Measurements from ENCODE around the gene EQTN. TPM values are rescaled to one million over a fixed set of nuclear protein-coding genes. Genes with fewer than 3 reads are reported as not detected.

The EQTN gene
- total and polyA plus RNA-seq, 4 donors: 0.08 to 0.14 TPM; not detected in 2

DNA sequence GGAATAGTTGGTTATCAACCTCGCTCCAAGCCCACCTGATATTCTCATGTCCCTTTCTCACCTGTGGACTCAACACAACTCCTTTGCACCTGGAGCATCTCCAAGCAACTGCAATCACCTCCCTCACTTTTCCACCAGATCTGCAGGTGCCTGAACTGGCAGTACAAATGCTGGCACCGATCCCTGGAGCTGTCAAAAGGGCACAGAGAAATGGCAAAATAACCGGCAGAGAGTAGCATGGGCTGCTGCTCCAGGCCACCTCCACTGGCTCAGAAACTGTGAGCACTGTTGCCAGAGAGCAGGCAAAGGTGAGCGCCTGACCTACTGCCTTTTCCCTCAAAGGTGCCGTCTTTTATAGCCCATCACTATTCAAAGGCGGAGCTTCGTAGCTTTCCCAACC, 14.7 kb downstream of the EQTN start (continued):
- TF ChIP-seq, protein P1, sequence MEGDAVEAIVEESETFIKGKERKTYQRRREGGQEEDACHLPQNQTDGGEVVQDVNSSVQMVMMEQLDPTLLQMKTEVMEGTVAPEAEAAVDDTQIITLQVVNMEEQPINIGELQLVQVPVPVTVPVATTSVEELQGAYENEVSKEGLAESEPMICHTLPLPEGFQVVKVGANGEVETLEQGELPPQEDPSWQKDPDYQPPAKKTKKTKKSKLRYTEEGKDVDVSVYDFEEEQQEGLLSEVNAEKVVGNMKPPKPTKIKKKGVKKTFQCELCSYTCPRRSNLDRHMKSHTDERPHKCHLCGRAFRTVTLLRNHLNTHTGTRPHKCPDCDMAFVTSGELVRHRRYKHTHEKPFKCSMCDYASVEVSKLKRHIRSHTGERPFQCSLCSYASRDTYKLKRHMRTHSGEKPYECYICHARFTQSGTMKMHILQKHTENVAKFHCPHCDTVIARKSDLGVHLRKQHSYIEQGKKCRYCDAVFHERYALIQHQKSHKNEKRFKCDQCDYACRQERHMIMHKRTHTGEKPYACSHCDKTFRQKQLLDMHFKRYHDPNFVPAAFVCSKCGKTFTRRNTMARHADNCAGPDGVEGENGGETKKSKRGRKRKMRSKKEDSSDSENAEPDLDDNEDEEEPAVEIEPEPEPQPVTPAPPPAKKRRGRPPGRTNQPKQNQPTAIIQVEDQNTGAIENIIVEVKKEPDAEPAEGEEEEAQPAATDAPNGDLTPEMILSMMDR (IDR thresholded peaks at IDR 0.05; ENCODE audit: low read depth, low read length, missing input control): no peak

DNA sequence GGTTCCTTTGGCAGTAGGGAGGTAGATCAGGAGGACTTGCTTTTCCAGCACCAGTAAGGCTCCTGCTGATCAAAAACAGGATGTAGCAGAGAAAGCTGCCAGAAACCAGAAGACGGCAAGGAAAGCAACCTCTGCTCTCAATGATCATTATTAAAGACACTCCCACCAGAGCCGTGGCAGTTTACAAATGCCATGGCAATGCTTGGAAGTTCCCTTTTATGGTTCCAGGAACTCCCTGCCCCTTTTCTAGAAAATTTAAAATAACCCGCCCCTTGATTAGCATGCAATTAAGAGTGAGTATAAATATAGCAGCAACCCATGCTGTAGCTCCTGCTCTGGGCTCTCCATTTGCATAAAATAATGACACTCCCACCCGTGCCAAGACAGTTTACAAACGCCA, 16.1 kb downstream of the EQTN start:
- Histone ChIP-seq H3K27me3 (ENCODE audit: control insufficient read depth in 4 of 4, insufficient read depth in 4 of 4, low read length in 3 of 4) (no peaks in the 10 kb centered on the region), H3K27ac (ENCODE audit: low read depth in 1 of 2, low read length in 2 of 2) (no peak overlapping the region), H3K36me3 (ENCODE audit: control insufficient read depth in 4 of 4, insufficient read depth in 3 of 4, low read depth in 1 of 4, low read length in 3 of 4) (no peaks in the 10 kb centered on the region), H3K9ac (ENCODE audit: low read depth in 1 of 2, low read length in 2 of 2) (no peak overlapping the region), H3K4me1 (ENCODE audit: control insufficient read depth in 4 of 4, insufficient read depth in 4 of 4, low read length in 3 of 4) (no peaks in the 10 kb centered on the region), H3K4me3 (ENCODE audit: low read depth in 1 of 3, low read length in 3 of 3) (no peak overlapping the region), H3K9me3 (ENCODE audit: control insufficient read depth in 4 of 4, low read length in 3 of 4) (no peaks in the 10 kb centered on the region)
- WGBS: 32% methylated on average over 5 of the region's 5 CpGs
- TF ChIP-seq JUND (IDR thresholded peaks at IDR 0.05) (no peak), HNF4A (conservative IDR thresholded peaks at IDR 0.05) (no peak), RXRA (IDR thresholded peaks at IDR 0.05) (no peak), NR2F2 (IDR thresholded peaks at IDR 0.05) (no peak), FOXA1 (IDR thresholded peaks at IDR 0.05) (no peak), RAD21 (IDR thresholded peaks at IDR 0.05) (no peak), TAF1 (conservative IDR thresholded peaks at IDR 0.05) (no peak), GABPA (IDR thresholded peaks at IDR 0.05 in 1 of 2, conservative IDR thresholded peaks at IDR 0.05 in 1 of 2) (no peak), YY1 (IDR thresholded peaks at IDR 0.05) (no peak), SP1 (IDR thresholded peaks at IDR 0.05) (no peak)
- TF ChIP-seq, protein P1 (IDR thresholded peaks at IDR 0.05; ENCODE audit: low read depth, low read length, missing input control): no peak
- TF ChIP-seq, protein P2, sequence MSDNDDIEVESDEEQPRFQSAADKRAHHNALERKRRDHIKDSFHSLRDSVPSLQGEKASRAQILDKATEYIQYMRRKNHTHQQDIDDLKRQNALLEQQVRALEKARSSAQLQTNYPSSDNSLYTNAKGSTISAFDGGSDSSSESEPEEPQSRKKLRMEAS (IDR thresholded peaks at IDR 0.05): no peak
- TF ChIP-seq, protein P3, sequence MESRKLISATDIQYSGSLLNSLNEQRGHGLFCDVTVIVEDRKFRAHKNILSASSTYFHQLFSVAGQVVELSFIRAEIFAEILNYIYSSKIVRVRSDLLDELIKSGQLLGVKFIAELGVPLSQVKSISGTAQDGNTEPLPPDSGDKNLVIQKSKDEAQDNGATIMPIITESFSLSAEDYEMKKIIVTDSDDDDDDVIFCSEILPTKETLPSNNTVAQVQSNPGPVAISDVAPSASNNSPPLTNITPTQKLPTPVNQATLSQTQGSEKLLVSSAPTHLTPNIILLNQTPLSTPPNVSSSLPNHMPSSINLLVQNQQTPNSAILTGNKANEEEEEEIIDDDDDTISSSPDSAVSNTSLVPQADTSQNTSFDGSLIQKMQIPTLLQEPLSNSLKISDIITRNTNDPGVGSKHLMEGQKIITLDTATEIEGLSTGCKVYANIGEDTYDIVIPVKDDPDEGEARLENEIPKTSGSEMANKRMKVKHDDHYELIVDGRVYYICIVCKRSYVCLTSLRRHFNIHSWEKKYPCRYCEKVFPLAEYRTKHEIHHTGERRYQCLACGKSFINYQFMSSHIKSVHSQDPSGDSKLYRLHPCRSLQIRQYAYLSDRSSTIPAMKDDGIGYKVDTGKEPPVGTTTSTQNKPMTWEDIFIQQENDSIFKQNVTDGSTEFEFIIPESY (IDR thresholded peaks at IDR 0.05): no peak
- no peak for DNase-seq (ENCODE audit: low spot score)

DNA sequence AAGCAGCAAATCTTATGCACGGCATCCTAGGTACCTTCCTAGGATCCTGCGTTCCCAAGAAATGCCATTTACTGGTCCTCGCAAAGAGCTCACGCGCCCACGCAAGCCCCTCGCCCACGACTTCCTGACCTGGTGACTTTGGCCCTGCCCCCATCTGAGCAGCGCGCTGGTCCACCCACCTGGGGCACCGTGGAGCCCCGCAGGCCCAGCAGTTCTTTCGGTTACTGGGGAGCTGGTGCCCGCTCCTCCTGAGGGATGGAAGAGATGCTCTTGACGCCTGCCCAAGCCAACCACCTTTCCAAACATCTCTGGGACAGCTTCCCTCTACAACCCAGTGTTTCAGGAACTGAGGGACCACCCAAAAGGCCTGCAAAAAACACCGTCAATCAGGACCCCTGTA, 16.7 kb downstream of the EQTN start:
- Histone ChIP-seq H3K27ac (ENCODE audit: low read depth in 1 of 2, low read length in 2 of 2) (no peak overlapping the region), H3K9ac (ENCODE audit: low read depth in 1 of 2, low read length in 2 of 2) (no peak overlapping the region), H3K36me3 (ENCODE audit: control insufficient read depth in 4 of 4, insufficient read depth in 3 of 4, low read depth in 1 of 4, low read length in 3 of 4) (no peaks in the 10 kb centered on the region), H3K4me3 (ENCODE audit: low read depth in 1 of 3, low read length in 3 of 3) (no peak overlapping the region), H3K9me3 (ENCODE audit: control insufficient read depth in 4 of 4, low read length in 3 of 4) (no peaks in the 10 kb centered on the region), H3K27me3 (ENCODE audit: control insufficient read depth in 4 of 4, insufficient read depth in 4 of 4, low read length in 3 of 4) (no peaks in the 10 kb centered on the region), H3K4me1 (ENCODE audit: control insufficient read depth in 4 of 4, insufficient read depth in 4 of 4, low read length in 3 of 4) (no peaks in the 10 kb centered on the region)
- WGBS: 88% methylated on average over 16 of the region's 16 CpGs
- no peak for DNase-seq (ENCODE audit: low spot score)
- TF ChIP-seq TAF1 (conservative IDR thresholded peaks at IDR 0.05) (no peak), RAD21 (IDR thresholded peaks at IDR 0.05) (no peak), GABPA (IDR thresholded peaks at IDR 0.05 in 1 of 2, conservative IDR thresholded peaks at IDR 0.05 in 1 of 2) (no peak), FOXA2 (IDR thresholded peaks at IDR 0.05) (no peak), YY1 (IDR thresholded peaks at IDR 0.05) (no peak), SP1 (IDR thresholded peaks at IDR 0.05) (no peak), NR2F2 (IDR thresholded peaks at IDR 0.05) (no peak), FOXA1 (IDR thresholded peaks at IDR 0.05) (no peak), JUND (IDR thresholded peaks at IDR 0.05) (no peak), HNF4A (conservative IDR thresholded peaks at IDR 0.05) (no peak), RXRA (IDR thresholded peaks at IDR 0.05) (no peak)
- TF ChIP-seq, protein P1 (IDR thresholded peaks at IDR 0.05; ENCODE audit: low read depth, low read length, missing input control): no peak
- TF ChIP-seq, protein P3 (IDR thresholded peaks at IDR 0.05): no peak
- TF ChIP-seq, protein P2 (IDR thresholded peaks at IDR 0.05): no peak
- TF ChIP-seq, protein P4, sequence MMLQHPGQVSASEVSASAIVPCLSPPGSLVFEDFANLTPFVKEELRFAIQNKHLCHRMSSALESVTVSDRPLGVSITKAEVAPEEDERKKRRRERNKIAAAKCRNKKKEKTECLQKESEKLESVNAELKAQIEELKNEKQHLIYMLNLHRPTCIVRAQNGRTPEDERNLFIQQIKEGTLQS (IDR thresholded peaks at IDR 0.05): no peak
